Skeletal muscle cell (primary cell): ENCODE measurements around the gene DNM3.

Source experiments
- DNase-seq: peaks from one replicate; pipeline ENCODE4 v3.0.0-alpha.2; 2010; ENCODE audit warnings: low read depth
- H3K4me3 ChIP-seq: 2 replicates; pipeline ENCODE4 v1.5.1; 2011; ENCODE audit warnings: low read depth, mild to moderate bottlenecking, control low read depth, low read length, moderate library complexity

DNM3 gene

DNA sequence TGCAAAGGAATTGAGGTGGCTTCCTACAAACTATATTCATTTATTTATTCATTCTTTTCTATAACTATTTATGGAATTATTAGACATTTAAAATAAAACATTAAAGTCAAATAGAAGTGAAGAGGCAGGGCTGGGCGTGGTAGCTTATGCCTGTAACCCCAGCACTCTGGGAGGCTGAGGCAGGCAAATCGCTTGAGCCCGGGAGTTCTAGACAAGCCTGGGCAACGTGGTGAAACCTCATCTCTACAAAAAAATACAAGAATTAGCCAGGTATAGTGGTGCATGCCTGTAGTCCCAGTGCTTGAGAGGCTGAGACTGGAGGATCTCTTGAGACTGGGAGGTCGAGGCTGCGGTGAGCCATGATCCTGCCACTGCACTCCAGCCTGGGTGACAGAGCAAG, 23.8 kb downstream of the DNM3 start:
- DNase-seq, result no peak
- H3K4me3 ChIP-seq, result no peak overlapping the region

GRCh38 chr1:171867236-171867635, 25.9 kb downstream of the DNM3 start:
- H3K4me3 ChIP-seq, result no peak overlapping the region
- DNase-seq, result no peak

DNA sequence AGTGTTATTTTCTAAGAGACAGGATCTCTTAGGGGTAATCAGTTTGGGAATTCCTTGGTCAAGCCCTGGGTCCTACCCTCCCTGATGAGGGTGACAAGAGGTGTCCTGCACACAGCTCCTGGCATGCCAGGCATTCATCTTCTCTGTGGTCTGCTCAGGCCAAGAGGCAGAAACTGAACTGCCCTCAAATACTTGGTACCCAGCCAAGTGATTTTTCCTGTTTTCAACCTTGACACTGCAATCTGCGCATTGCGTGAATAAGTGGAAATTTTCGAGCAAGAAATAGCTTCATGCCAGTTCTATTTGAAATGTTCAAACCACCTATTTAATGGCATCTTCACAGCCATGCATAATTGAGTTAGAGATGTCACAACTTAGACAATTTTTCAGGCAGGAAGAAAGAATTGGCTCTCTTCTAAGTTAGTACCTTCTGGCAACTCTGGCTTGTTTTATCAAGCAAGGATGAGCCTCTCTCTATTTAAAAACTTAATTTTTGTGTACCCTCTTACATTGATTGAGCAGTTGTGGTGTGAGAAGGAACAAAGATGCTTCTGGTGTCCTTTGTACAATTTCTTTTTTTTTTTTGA, 27.0 kb downstream of the DNM3 start:
- no peak for DNase-seq
- no peak overlapping the region for H3K4me3 ChIP-seq

- DNase-seq, result no peak
- no peak overlapping the region for H3K4me3 ChIP-seq
These were observed 27.8 kb downstream of the DNM3 start for GRCh38 chr1:171869097-171869496.

DNA sequence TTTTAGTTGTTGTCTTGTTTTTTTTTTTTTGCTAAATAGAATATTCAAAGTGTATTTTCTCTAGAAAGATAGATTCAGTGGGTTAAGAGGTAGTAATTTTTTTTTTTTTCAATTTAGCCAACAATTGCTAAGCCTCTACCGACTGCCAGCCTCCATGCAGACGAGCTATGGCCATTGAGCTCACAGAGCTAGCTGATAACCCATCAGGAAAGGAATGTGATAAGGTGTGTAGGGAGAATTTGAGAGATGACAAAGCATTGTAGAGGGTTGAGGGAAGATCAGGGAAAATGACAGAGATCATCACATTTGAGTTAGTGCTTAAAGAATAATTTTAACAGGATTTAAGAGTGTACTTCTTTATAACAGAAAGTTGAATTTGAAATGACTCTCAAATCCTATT, 30.6 kb downstream of the DNM3 start:
- DNase-seq, result no peak
- H3K4me3 ChIP-seq, result no peak overlapping the region

DNA sequence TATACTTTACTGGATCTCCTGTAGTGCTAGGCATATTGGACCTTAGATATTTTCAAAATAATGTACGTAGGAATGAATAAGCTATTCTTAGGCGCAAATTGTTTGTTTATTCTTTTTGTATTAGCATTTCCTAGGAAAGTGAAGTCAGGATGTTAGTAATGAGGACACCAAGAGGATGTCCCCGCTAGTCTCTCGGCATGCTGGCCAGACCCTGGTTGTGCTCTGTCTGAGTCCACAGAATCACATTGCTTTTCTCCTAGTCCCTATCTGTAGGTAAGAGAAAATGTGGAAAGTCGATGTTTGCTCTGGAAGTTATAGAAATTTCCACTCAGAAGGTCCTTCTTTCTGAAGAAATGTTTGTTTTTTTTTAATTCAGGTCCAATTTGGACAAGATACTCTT, 31.1 kb downstream of the DNM3 start:
- DNase-seq, result no peak
- no peak overlapping the region for H3K4me3 ChIP-seq

GRCh38 chr1:171873664-171874063, 32.4 kb downstream of the DNM3 start:
- DNase-seq, result no peak

DNA sequence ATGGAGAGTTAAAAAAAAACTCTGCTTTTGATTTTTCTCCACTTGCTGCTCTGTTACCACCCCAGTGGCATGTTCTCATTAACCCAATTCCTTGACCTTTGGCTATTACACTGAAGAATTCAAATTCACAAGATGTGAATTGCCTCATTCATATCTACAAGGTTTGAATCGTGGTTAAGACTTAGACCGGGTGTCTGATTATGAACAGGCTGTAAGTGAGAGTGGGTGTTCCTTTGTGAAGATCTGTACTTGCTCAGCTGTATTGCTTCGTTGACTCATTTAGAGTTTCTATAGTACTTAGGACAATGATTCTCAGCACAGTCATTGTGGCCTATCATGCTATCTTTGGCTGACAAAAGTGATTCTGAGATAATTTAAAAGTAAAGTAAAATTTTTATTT, 36.4 kb downstream of the DNM3 start:
- no peak for DNase-seq
- no peak overlapping the region for H3K4me3 ChIP-seq

More at GRCh38 chr1:171873664-171874063, 32.4 kb downstream of the DNM3 start:
- no peak overlapping the region for H3K4me3 ChIP-seq

- DNase-seq, result no peak
- no peak overlapping the region for H3K4me3 ChIP-seq
These were observed 38.3 kb downstream of the DNM3 start for GRCh38 chr1:171879556-171879955.

GRCh38 chr1:171881442-171881841, 40.1 kb downstream of the DNM3 start:
- DNase-seq, result no peak
- no peak overlapping the region for H3K4me3 ChIP-seq

DNA sequence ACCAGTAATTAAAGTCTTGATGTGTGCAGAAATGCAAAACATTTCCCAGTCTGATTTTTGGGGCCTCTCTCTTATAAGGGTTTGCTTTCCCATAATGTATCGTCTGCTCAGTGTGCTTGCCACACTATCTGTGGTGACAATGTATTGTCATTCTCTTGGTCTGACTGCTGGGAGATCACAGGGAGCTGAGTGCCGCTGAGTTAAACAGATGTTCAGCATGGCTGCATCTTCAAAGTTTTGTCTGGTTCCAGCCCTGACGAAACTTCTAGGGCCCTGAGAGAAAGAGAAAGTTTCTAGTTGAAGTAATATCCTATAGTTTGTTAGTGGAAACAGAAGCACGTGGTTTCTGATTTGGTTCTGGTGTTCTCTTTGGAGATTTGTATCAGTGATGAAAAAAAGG, 42.6 kb downstream of the DNM3 start:
- no peak for DNase-seq

DNA sequence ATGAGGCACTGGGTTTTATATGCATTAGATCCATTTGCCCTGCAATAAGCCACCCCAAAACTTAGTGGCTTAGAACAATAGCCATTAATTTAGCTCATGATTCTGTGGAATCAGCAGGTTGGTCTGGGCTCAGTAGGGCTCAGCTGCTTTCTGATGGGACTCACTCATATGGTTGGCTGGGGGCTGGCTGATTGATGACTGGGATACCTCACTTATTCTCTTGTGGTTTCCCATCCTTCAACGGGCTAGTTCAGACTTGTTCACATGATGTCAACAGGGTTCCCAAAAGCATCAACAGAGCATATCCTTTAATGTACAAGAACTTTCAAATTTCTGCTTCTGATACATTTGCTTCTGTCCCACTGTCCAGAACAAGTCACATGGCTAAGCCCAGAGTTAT, 43.2 kb downstream of the DNM3 start:
- no peak overlapping the region for H3K4me3 ChIP-seq
- DNase-seq, result no peak

More for the DNA sequence above, 42.6 kb downstream of the DNM3 start:
- H3K4me3 ChIP-seq, result no peak overlapping the region

DNA sequence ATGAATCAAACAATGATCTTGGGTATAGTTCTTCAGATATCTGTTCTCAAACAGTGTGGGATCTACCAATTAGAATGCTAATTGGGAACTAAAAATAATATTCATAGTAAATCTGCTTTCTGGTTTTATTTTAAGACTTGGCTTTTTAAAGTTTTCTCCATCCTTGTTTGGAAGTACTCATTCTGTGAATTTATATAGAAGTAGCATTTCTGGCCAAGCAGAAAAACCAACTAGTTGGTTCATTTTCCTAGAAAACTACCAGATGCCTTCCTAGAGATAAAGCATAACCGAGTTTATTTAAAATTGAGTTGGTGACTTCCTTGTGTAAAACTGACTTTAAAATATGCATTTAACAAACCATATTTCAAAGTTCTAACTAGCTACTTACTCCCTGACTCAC, 48.8 kb downstream of the DNM3 start:
- no peak for DNase-seq
- no peak overlapping the region for H3K4me3 ChIP-seq

DNA sequence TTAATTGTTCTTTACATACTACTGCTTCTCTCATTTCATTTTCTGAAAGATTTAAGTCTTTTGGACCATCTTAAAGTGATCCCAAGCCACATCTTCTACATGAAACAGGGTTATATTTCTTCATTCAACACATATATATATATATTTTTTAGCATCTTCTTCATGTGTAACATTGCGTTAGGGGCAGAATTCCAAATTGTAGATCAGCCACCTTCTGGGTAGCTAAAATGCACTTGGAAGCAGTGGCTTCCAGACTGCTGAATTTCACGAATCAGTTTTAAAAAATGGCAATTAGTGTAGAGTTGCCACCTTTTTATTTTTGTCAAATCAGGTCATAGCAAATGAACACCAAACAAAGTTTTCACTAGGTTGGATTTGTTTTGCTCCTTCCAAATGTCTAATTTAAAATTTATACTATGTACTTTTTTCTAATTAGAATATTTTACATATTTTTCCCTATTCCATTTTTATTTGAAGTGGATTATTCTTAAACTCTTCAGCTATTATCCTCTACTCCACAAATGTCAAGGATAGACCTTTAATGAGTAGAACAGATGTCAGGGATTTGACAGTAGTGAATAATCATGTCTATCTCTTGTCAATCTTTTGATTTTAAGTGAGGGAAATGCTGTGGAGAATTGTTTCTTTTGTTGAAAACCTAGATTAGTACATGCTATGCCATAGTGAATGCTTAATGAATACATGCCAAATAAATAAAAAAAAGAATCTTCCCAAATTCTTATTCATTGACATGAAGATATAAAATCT, 55.8 kb downstream of the DNM3 start:
- no peak overlapping the region for H3K4me3 ChIP-seq
- DNase-seq, result no peak

DNA sequence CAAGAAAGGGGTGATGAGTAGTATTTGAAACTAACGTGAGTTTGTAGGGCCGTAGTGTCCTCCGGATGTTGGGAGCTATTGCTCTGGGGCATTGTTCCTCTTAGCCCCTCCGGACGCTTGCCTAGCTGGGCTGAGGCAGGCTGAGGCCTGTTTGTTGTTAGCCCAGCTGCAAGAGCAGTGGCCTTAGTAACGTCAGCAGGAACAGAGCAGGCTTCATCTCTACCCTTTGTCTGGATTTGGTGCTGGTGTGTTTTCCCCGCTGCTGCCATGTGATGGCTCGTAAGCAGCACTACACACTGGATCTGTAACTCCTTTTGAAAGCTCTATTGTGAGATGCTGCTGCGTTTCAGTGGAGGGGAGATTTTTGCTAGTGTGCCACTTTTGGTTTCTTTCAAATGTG, 57.6 kb downstream of the DNM3 start:
- DNase-seq, result no peak
- H3K4me3 ChIP-seq, result no peak overlapping the region

- no peak for DNase-seq
- H3K4me3 ChIP-seq, result no peak overlapping the region
These were observed 58.5 kb downstream of the DNM3 start for GRCh38 chr1:171899838-171900237.

DNA sequence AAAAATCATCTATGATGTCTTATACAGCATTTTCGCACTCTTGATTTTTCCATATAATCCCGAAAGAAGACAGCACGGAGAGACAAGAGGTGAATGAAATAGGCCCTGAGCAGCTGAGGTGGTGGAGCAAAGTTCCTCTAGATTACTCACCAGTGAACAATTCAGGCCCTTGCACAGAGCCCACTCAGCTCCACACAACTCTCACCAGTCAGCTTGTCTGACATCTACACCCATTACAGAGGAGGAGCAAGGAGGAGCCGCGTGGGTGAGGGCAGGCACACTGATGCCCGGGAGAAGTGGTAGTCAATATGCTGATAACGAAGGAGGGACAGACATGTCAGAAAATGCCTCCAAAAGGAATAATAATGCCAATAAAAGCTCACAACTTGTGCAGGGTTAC, 59.9 kb downstream of the DNM3 start:
- DNase-seq, result no peak
- no peak overlapping the region for H3K4me3 ChIP-seq

GRCh38 chr1:171902527-171902926, 61.2 kb downstream of the DNM3 start:
- H3K4me3 ChIP-seq, result no peak overlapping the region
- no peak for DNase-seq

DNA sequence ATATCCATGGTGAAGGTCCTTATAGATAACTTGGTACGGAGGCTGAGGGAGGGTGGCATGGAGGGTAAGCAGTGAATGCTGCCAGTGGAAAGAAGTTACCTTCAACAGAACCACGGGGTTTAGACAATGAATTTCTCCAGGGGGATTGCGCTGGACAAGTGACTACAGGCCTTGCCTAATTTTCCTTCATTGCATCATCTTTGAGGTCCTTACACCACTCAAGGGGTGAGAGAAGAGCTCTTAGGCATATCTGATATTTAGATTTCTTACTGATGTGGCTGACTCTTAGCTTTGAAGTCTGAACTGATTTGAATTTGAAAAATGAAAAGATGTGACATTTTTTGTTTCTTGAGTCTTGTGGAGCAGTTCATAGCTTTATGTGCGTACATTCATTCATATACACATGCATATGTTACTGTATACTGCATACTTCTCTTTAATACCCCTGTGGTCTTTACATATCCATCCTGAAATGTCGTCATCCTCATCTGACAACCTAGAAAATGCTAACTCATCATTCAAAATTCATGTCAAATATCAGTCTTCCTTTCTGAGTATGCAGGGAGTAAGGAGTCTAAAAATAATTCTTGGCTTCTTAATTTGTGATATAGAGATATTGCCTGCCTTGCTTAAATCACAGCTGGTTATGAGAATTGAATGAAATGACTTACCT, 63.6 kb downstream of the DNM3 start:
- H3K4me3 ChIP-seq, result no peak overlapping the region
- DNase-seq, result no peak

- DNase-seq, result no peak
- H3K4me3 ChIP-seq, result no peak overlapping the region
These were observed 68.4 kb downstream of the DNM3 start for GRCh38 chr1:171909711-171910110.

DNA sequence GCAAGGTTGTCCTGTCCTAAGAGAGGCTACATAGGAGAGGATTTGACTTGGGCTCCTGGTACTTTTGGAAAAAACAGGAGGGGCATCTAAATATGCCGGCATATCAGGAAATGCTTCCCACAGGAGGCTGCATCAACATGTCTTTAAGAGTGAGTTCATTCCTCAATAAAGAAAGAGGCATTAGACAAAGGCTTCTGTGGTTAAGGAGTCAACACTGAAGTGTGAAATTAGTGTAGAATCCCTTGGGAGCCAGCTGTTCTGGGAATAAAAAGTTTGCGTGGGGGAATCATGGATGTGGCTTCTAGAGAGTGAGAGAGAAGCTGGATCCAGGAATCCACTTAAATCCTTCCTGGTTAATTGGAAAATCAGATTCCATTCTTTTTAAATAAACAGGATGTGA, 69.5 kb downstream of the DNM3 start:
- DNase-seq, result no peak
- H3K4me3 ChIP-seq, result no peak overlapping the region
